ENCODE results near the gene CDIPT.
"Not testable (repeated sequence)": the region's sequence is repeated elsewhere in the genome, so short reads cannot be mapped to it uniquely, and the experiment has no call there.

Gene CDIPT

GRCh38 chr16:29897333-29897732 lies 34.3 kb upstream of the CDIPT start:
- no peak overlapping the region for H3K4me3 ChIP-seq (replicated peaks; ENCODE audit: low read depth, low read length)
- no peak for DNase-seq (ENCODE audit: extremely low read depth, low read depth)
- TF ChIP-seq CTCF (IDR thresholded peaks at IDR 0.05; ENCODE audit: low read depth, low read length, missing control alignments): no peak

- DNase-seq (ENCODE audit: extremely low read depth, low read depth): no peak
- TF ChIP-seq CTCF (IDR thresholded peaks at IDR 0.05; ENCODE audit: low read depth, low read length, missing control alignments): no peak
- H3K4me3 ChIP-seq (replicated peaks; ENCODE audit: low read depth, low read length): no peak overlapping the region
These were observed 33.8 kb upstream of the CDIPT start for GRCh38 chr16:29896841-29897240.

- no peak overlapping the region for H3K4me3 ChIP-seq (replicated peaks; ENCODE audit: low read depth, low read length)
- no peak for TF ChIP-seq CTCF (IDR thresholded peaks at IDR 0.05; ENCODE audit: low read depth, low read length, missing control alignments)
- DNase-seq (ENCODE audit: extremely low read depth, low read depth): no peak
These were observed 31.3 kb upstream of the CDIPT start for GRCh38 chr16:29894352-29894751.

- DNase-seq (ENCODE audit: extremely low read depth, low read depth): no peak
- TF ChIP-seq CTCF (IDR thresholded peaks at IDR 0.05; ENCODE audit: low read depth, low read length, missing control alignments): no peak
- H3K4me3 ChIP-seq (replicated peaks; ENCODE audit: low read depth, low read length): no peak overlapping the region
These were observed 30.5 kb upstream of the CDIPT start for GRCh38 chr16:29893553-29893952.

GRCh38 chr16:29892458-29892813 lies 29.4 kb upstream of the CDIPT start:
- H3K4me3 ChIP-seq (replicated peaks; ENCODE audit: low read depth, low read length): no peak overlapping the region
- no peak for TF ChIP-seq CTCF (IDR thresholded peaks at IDR 0.05; ENCODE audit: low read depth, low read length, missing control alignments)
- DNase-seq (ENCODE audit: extremely low read depth, low read depth): no peak

- no peak for TF ChIP-seq CTCF (IDR thresholded peaks at IDR 0.05; ENCODE audit: low read depth, low read length, missing control alignments)
- DNase-seq (ENCODE audit: extremely low read depth, low read depth): no peak
- H3K4me3 ChIP-seq (replicated peaks; ENCODE audit: low read depth, low read length): no peak overlapping the region
These were observed 28.8 kb upstream of the CDIPT start for GRCh38 chr16:29891525-29892457.

- not testable (repeated sequence) for H3K4me3 ChIP-seq (replicated peaks; ENCODE audit: low read depth, low read length); DNase-seq (ENCODE audit: extremely low read depth, low read depth)
These were observed 26.3 kb upstream of the CDIPT start for GRCh38 chr16:29889372-29889771.
